HL-60 (cell line): Measurements from ENCODE around the gene TMEM237.

Experiments used
- DNase-seq, 2 experiments: peaks; one replicate each; pipeline ENCODE4 v3.0.0-alpha.2; 2010 to 2020; ENCODE audit warnings: low read depth in 1 of 2, low spot score in 1 of 2
- H3K27ac ChIP-seq: fragments of 250-450 bp; sonication (Bioruptor Pico); replicated peaks from 2 replicates; pipeline ENCODE4 v1.5.1; 2020; ENCODE audit warnings: mild to moderate bottlenecking, moderate library complexity
- H3K27me3 ChIP-seq: fragments of 250-450 bp; sonication (Bioruptor Pico); 2 replicates; pipeline ENCODE4 v1.5.1; 2021; ENCODE audit warnings: mild to moderate bottlenecking, moderate library complexity; ENCODE audit not compliant: insufficient read depth, poor library complexity, severe bottlenecking
- H3K4me3 ChIP-seq: replicated peaks from 2 replicates; pipeline ENCODE4 v1.5.1; 2011; ENCODE audit warnings: mild to moderate bottlenecking, control low read depth, low read length; ENCODE audit not compliant: insufficient read depth
- CTCF ChIP-seq: IDR thresholded peaks from one replicate; pipeline ENCODE4 v1.5.1; 2011; ENCODE audit warnings: low read length, control low read depth, inconsistent platforms; ENCODE audit not compliant: insufficient read depth
- GABPA ChIP-seq: IDR thresholded peaks from 2 replicates; pipeline ENCODE4 v1.6.1; 2012; ENCODE audit warnings: low read depth
- POLR2AphosphoS5 ChIP-seq: IDR thresholded peaks from 2 replicates; pipeline ENCODE4 v1.6.1; 2012; ENCODE audit warnings: low read depth
- REST ChIP-seq: IDR thresholded peaks from 2 replicates; pipeline ENCODE4 v1.6.1; 2012; ENCODE audit warnings: low read depth; ENCODE audit not compliant: insufficient replicate concordance
- SPI1 ChIP-seq: IDR thresholded peaks from 2 replicates; pipeline ENCODE4 v1.6.1; 2012; ENCODE audit warnings: low read depth, mild to moderate bottlenecking, borderline replicate concordance

The TMEM237 gene

GRCh38 chr2:201669865-201670264 is 26.6 kb upstream of the TMEM237 start:
- no peak overlapping the region for H3K4me3 ChIP-seq
- DNase-seq: no peak
- no peak overlapping the region for H3K27ac ChIP-seq
- TF ChIP-seq GABPA (no peak), SPI1 (no peak), POLR2AphosphoS5 (no peak), CTCF (no peak), REST (no peak)
- no peaks in the 10 kb centered on the region for H3K27me3 ChIP-seq

GRCh38 chr2:201668402-201668910 is 25.2 kb upstream of the TMEM237 start:
- TF ChIP-seq GABPA: no peak
- no peak for TF ChIP-seq SPI1
- TF ChIP-seq POLR2AphosphoS5: no peak
- TF ChIP-seq REST: no peak
- no peak for TF ChIP-seq CTCF
- no peak for DNase-seq
- Histone ChIP-seq H3K27ac (no peak overlapping the region), H3K4me3 (no peak overlapping the region), H3K27me3 (no peaks in the 10 kb centered on the region)

- no peak for TF ChIP-seq POLR2AphosphoS5
- H3K27me3 ChIP-seq: no peaks in the 10 kb centered on the region
- peak in 1 of 2 experiments; percentile 25 for DNase-seq
- no peak overlapping the region for H3K27ac ChIP-seq
- no peak overlapping the region for H3K4me3 ChIP-seq
Observed at GRCh38 chr2:201664334-201664733, 21.0 kb upstream of the TMEM237 start.

- TF ChIP-seq SPI1: no peak
- no peak for TF ChIP-seq CTCF
- TF ChIP-seq REST: no peak
- no peak for TF ChIP-seq GABPA
- TF ChIP-seq POLR2AphosphoS5: no peak
- peak; percentile 71 to 76 for DNase-seq
- no peaks in the 10 kb centered on the region for H3K27me3 ChIP-seq
- peak overlapping the region; percentile 48 for H3K27ac ChIP-seq
- 0 out of 2 replicates have a peak overlapping the region, but pooled peaks have one; percentile 7 for H3K4me3 ChIP-seq
Observed at GRCh38 chr2:201661366-201661765, 18.1 kb upstream of the TMEM237 start.
